ENCODE data around the gene SUSD4.

SUSD4 gene

GRCh38 chr1:223197923-223198627 is 165.9 kb downstream of the SUSD4 start:
- Histone ChIP-seq H3K36me3 (ENCODE audit: insufficient read depth, low read length) (no peaks in the 10 kb centered on the region), H3K9me3 (ENCODE audit: low read length) (no peaks in the 10 kb centered on the region), H3K4me3 (ENCODE audit: low read length) (no peak overlapping the region), H3K27me3 (ENCODE audit: insufficient read depth, low read length) (no peaks in the 10 kb centered on the region), H2AFZ (ENCODE audit: low read depth, low read length) (no peak overlapping the region), H3K4me1 (ENCODE audit: insufficient read depth, low read length) (no peaks in the 10 kb centered on the region)

GRCh38 chr1:223189903-223190724 is 173.9 kb downstream of the SUSD4 start:
- no peaks in the 10 kb centered on the region for H3K36me3 ChIP-seq (ENCODE audit: insufficient read depth, low read length)
- no peaks in the 10 kb centered on the region for H3K27me3 ChIP-seq (ENCODE audit: insufficient read depth, low read length)
- H3K4me1 ChIP-seq (ENCODE audit: insufficient read depth, low read length), result no peaks in the 10 kb centered on the region
- no peak overlapping the region for H2AFZ ChIP-seq (ENCODE audit: low read depth, low read length)
- H3K9me3 ChIP-seq (ENCODE audit: low read length), result no peaks in the 10 kb centered on the region
- H3K4me3 ChIP-seq (ENCODE audit: low read length), result no peak overlapping the region

GRCh38 chr1:223189525-223189902 is 174.5 kb downstream of the SUSD4 start:
- no peaks in the 10 kb centered on the region for H3K36me3 ChIP-seq (ENCODE audit: insufficient read depth, low read length)
- H3K9me3 ChIP-seq (ENCODE audit: low read length), result no peaks in the 10 kb centered on the region
- H3K4me3 ChIP-seq (ENCODE audit: low read length), result no peak overlapping the region
- H3K4me1 ChIP-seq (ENCODE audit: insufficient read depth, low read length), result no peaks in the 10 kb centered on the region
- H3K27me3 ChIP-seq (ENCODE audit: insufficient read depth, low read length), result no peaks in the 10 kb centered on the region
- no peak overlapping the region for H2AFZ ChIP-seq (ENCODE audit: low read depth, low read length)

- Histone ChIP-seq H3K36me3 (ENCODE audit: insufficient read depth, low read length) (no peaks in the 10 kb centered on the region), H3K27me3 (ENCODE audit: insufficient read depth, low read length) (no peaks in the 10 kb centered on the region), H3K4me1 (ENCODE audit: insufficient read depth, low read length) (no peaks in the 10 kb centered on the region), H3K9me3 (ENCODE audit: low read length) (no peaks in the 10 kb centered on the region), H2AFZ (ENCODE audit: low read depth, low read length) (no peak overlapping the region), H3K4me3 (ENCODE audit: low read length) (no peak overlapping the region)
These were observed 175.2 kb downstream of the SUSD4 start for GRCh38 chr1:223188618-223189356.

- Histone ChIP-seq H3K36me3 (ENCODE audit: insufficient read depth, low read length) (no peaks in the 10 kb centered on the region), H3K9me3 (ENCODE audit: low read length) (no peaks in the 10 kb centered on the region), H3K4me1 (ENCODE audit: insufficient read depth, low read length) (no peaks in the 10 kb centered on the region), H2AFZ (ENCODE audit: low read depth, low read length) (no peak overlapping the region), H3K4me3 (ENCODE audit: low read length) (no peak overlapping the region), H3K27me3 (ENCODE audit: insufficient read depth, low read length) (no peaks in the 10 kb centered on the region)
These were observed 177.2 kb downstream of the SUSD4 start for GRCh38 chr1:223186800-223187199.

- no peaks in the 10 kb centered on the region for H3K27me3 ChIP-seq (ENCODE audit: insufficient read depth, low read length)
- no peak overlapping the region for H2AFZ ChIP-seq (ENCODE audit: low read depth, low read length)
- H3K4me3 ChIP-seq (ENCODE audit: low read length), result no peak overlapping the region
- H3K9me3 ChIP-seq (ENCODE audit: low read length), result no peaks in the 10 kb centered on the region
- H3K36me3 ChIP-seq (ENCODE audit: insufficient read depth, low read length), result no peaks in the 10 kb centered on the region
- no peaks in the 10 kb centered on the region for H3K4me1 ChIP-seq (ENCODE audit: insufficient read depth, low read length)
These were observed 180.6 kb downstream of the SUSD4 start for GRCh38 chr1:223183268-223183862.

GRCh38 chr1:223180731-223181321 is 183.2 kb downstream of the SUSD4 start:
- Histone ChIP-seq H3K4me3 (ENCODE audit: low read length) (no peak overlapping the region), H2AFZ (ENCODE audit: low read depth, low read length) (no peak overlapping the region), H3K27me3 (ENCODE audit: insufficient read depth, low read length) (no peaks in the 10 kb centered on the region), H3K36me3 (ENCODE audit: insufficient read depth, low read length) (no peaks in the 10 kb centered on the region), H3K4me1 (ENCODE audit: insufficient read depth, low read length) (no peaks in the 10 kb centered on the region), H3K9me3 (ENCODE audit: low read length) (no peaks in the 10 kb centered on the region)

- H3K4me1 ChIP-seq (ENCODE audit: insufficient read depth, low read length), result no peaks in the 10 kb centered on the region
- no peak overlapping the region for H2AFZ ChIP-seq (ENCODE audit: low read depth, low read length)
- no peaks in the 10 kb centered on the region for H3K27me3 ChIP-seq (ENCODE audit: insufficient read depth, low read length)
- H3K9me3 ChIP-seq (ENCODE audit: low read length), result no peaks in the 10 kb centered on the region
- H3K4me3 ChIP-seq (ENCODE audit: low read length), result no peak overlapping the region
- no peaks in the 10 kb centered on the region for H3K36me3 ChIP-seq (ENCODE audit: insufficient read depth, low read length)
These were observed 184.2 kb downstream of the SUSD4 start for GRCh38 chr1:223179786-223180185.

GRCh38 chr1:223179280-223179679 is 184.7 kb downstream of the SUSD4 start:
- H3K4me1 ChIP-seq (ENCODE audit: insufficient read depth, low read length), result no peaks in the 10 kb centered on the region
- no peak overlapping the region for H3K4me3 ChIP-seq (ENCODE audit: low read length)
- no peaks in the 10 kb centered on the region for H3K36me3 ChIP-seq (ENCODE audit: insufficient read depth, low read length)
- H3K27me3 ChIP-seq (ENCODE audit: insufficient read depth, low read length), result no peaks in the 10 kb centered on the region
- no peak overlapping the region for H2AFZ ChIP-seq (ENCODE audit: low read depth, low read length)
- H3K9me3 ChIP-seq (ENCODE audit: low read length), result no peaks in the 10 kb centered on the region

- Histone ChIP-seq H3K4me1 (ENCODE audit: insufficient read depth, low read length) (no peaks in the 10 kb centered on the region), H3K9me3 (ENCODE audit: low read length) (no peaks in the 10 kb centered on the region), H3K36me3 (ENCODE audit: insufficient read depth, low read length) (no peaks in the 10 kb centered on the region), H3K27me3 (ENCODE audit: insufficient read depth, low read length) (no peaks in the 10 kb centered on the region), H3K4me3 (ENCODE audit: low read length) (no peak overlapping the region), H2AFZ (ENCODE audit: low read depth, low read length) (no peak overlapping the region)
These were observed 186.3 kb downstream of the SUSD4 start for GRCh38 chr1:223177681-223178080.

- no peak overlapping the region for H2AFZ ChIP-seq (ENCODE audit: low read depth, low read length)
- no peaks in the 10 kb centered on the region for H3K27me3 ChIP-seq (ENCODE audit: insufficient read depth, low read length)
- H3K4me3 ChIP-seq (ENCODE audit: low read length), result no peak overlapping the region
- no peaks in the 10 kb centered on the region for H3K9me3 ChIP-seq (ENCODE audit: low read length)
- H3K36me3 ChIP-seq (ENCODE audit: insufficient read depth, low read length), result no peaks in the 10 kb centered on the region
- H3K4me1 ChIP-seq (ENCODE audit: insufficient read depth, low read length), result no peaks in the 10 kb centered on the region
These were observed 187.5 kb downstream of the SUSD4 start for GRCh38 chr1:223176437-223176836.

GRCh38 chr1:223175633-223176032 is 188.3 kb downstream of the SUSD4 start:
- no peak overlapping the region for H2AFZ ChIP-seq (ENCODE audit: low read depth, low read length)
- H3K9me3 ChIP-seq (ENCODE audit: low read length), result no peaks in the 10 kb centered on the region
- H3K4me3 ChIP-seq (ENCODE audit: low read length), result no peak overlapping the region
- no peaks in the 10 kb centered on the region for H3K4me1 ChIP-seq (ENCODE audit: insufficient read depth, low read length)
- H3K36me3 ChIP-seq (ENCODE audit: insufficient read depth, low read length), result no peaks in the 10 kb centered on the region
- no peaks in the 10 kb centered on the region for H3K27me3 ChIP-seq (ENCODE audit: insufficient read depth, low read length)

Data from neuron (in vitro differentiated cells).